ENCODE measurements around the gene OR11A1.

OR11A1 gene

GRCh38 chr6:29456971-29457370, at the start of gene OR11A1, which contains the start of gene OR2H1:
TSS of gene OR11A1 (minus strand) at chr6:29457071. CDS start at chr6:29427641, 29,430 bp downstream.
TSS of gene OR2H1 (plus strand) at chr6:29457155. CDS start at chr6:29461770, 4,615 bp downstream.
- WGBS (ENCODE audit: insufficient coverage, insufficient read length) = no CpG with 5 or more reads among the region's 2 CpGs
- Histone ChIP-seq H3K9me3 (ENCODE audit: control insufficient read depth, insufficient read depth, low read length) (no peaks in the 10 kb centered on the region), H3K27ac (ENCODE audit: low read length) (no peak within 1 kb of the TSS), H3K4me3 (ENCODE audit: low read length) (no peak within 1 kb of the TSS), H3K36me3 (ENCODE audit: control insufficient read depth, insufficient read depth, low read length) (no peaks in the 10 kb centered on the region), H3K4me1 (ENCODE audit: control insufficient read depth, insufficient read depth, low read length) (no peaks in the 10 kb centered on the region), H3K27me3 (ENCODE audit: control insufficient read depth, insufficient read depth, low read length) (no peaks in the 10 kb centered on the region)
- no peak for DNase-seq (ENCODE audit: low read depth, low spot score)

- H3K27ac ChIP-seq (ENCODE audit: low read length) = no peak overlapping the region
- no CpG with 5 or more reads among the region's 11 CpGs for WGBS (ENCODE audit: insufficient coverage, insufficient read length)
These were observed 49.7 kb upstream of the OR11A1 start for GRCh38 chr6:29506446-29507067.

GRCh38 chr6:29505808-29506207, 48.9 kb upstream of the OR11A1 start:
- no peak for DNase-seq (ENCODE audit: low read depth, low spot score)
- no CpG with 5 or more reads among the region's 3 CpGs for WGBS (ENCODE audit: insufficient coverage, insufficient read length)
- H3K27me3 ChIP-seq (ENCODE audit: control insufficient read depth, insufficient read depth, low read length) = no peaks in the 10 kb centered on the region

More at GRCh38 chr6:29506446-29507067, 49.7 kb upstream of the OR11A1 start:
- no peak for DNase-seq (ENCODE audit: low read depth, low spot score)
- Histone ChIP-seq H3K9me3 (ENCODE audit: control insufficient read depth, insufficient read depth, low read length) (no peaks in the 10 kb centered on the region), H3K4me3 (ENCODE audit: low read length) (no peak overlapping the region), H3K36me3 (ENCODE audit: control insufficient read depth, insufficient read depth, low read length) (no peaks in the 10 kb centered on the region), H3K4me1 (ENCODE audit: control insufficient read depth, insufficient read depth, low read length) (peaks cover 1% of the 10 kb centered on the region; the same call in 1 of the 2 replicates), H3K27me3 (ENCODE audit: control insufficient read depth, insufficient read depth, low read length) (no peaks in the 10 kb centered on the region)

GRCh38 chr6:29504961-29505360, 48.1 kb upstream of the OR11A1 start:
- H3K4me1 ChIP-seq (ENCODE audit: control insufficient read depth, insufficient read depth, low read length) = no peaks in the 10 kb centered on the region
- H3K9me3 ChIP-seq (ENCODE audit: control insufficient read depth, insufficient read depth, low read length) = no peaks in the 10 kb centered on the region
- no peak overlapping the region for H3K27ac ChIP-seq (ENCODE audit: low read length)
- no CpG with 5 or more reads among the region's 2 CpGs for WGBS (ENCODE audit: insufficient coverage, insufficient read length)
- H3K36me3 ChIP-seq (ENCODE audit: control insufficient read depth, insufficient read depth, low read length) = no peaks in the 10 kb centered on the region
- no peak for DNase-seq (ENCODE audit: low read depth, low spot score)
- no peaks in the 10 kb centered on the region for H3K27me3 ChIP-seq (ENCODE audit: control insufficient read depth, insufficient read depth, low read length)
- no peak overlapping the region for H3K4me3 ChIP-seq (ENCODE audit: low read length)

More at GRCh38 chr6:29505808-29506207, 48.9 kb upstream of the OR11A1 start:
- no peaks in the 10 kb centered on the region for H3K36me3 ChIP-seq (ENCODE audit: control insufficient read depth, insufficient read depth, low read length)
- H3K9me3 ChIP-seq (ENCODE audit: control insufficient read depth, insufficient read depth, low read length) = no peaks in the 10 kb centered on the region
- H3K4me3 ChIP-seq (ENCODE audit: low read length) = no peak overlapping the region
- no peak overlapping the region for H3K27ac ChIP-seq (ENCODE audit: low read length)
- H3K4me1 ChIP-seq (ENCODE audit: control insufficient read depth, insufficient read depth, low read length) = peaks cover 1% of the 10 kb centered on the region; the same call in 1 of the 2 replicates

GRCh38 chr6:29502597-29502996, 45.7 kb upstream of the OR11A1 start:
- H3K4me1 ChIP-seq (ENCODE audit: control insufficient read depth, insufficient read depth, low read length) = no peaks in the 10 kb centered on the region
- H3K9me3 ChIP-seq (ENCODE audit: control insufficient read depth, insufficient read depth, low read length) = no peaks in the 10 kb centered on the region
- H3K36me3 ChIP-seq (ENCODE audit: control insufficient read depth, insufficient read depth, low read length) = no peaks in the 10 kb centered on the region
- no peak for DNase-seq (ENCODE audit: low read depth, low spot score)
- no peak overlapping the region for H3K4me3 ChIP-seq (ENCODE audit: low read length)
- H3K27ac ChIP-seq (ENCODE audit: low read length) = no peak overlapping the region
- H3K27me3 ChIP-seq (ENCODE audit: control insufficient read depth, insufficient read depth, low read length) = no peaks in the 10 kb centered on the region
- no CpG with 5 or more reads among the region's 5 CpGs for WGBS (ENCODE audit: insufficient coverage, insufficient read length)

- Histone ChIP-seq H3K4me3 (ENCODE audit: low read length) (no peak overlapping the region), H3K27me3 (ENCODE audit: control insufficient read depth, insufficient read depth, low read length) (no peaks in the 10 kb centered on the region), H3K36me3 (ENCODE audit: control insufficient read depth, insufficient read depth, low read length) (no peaks in the 10 kb centered on the region), H3K9me3 (ENCODE audit: control insufficient read depth, insufficient read depth, low read length) (no peaks in the 10 kb centered on the region), H3K27ac (ENCODE audit: low read length) (no peak overlapping the region), H3K4me1 (ENCODE audit: control insufficient read depth, insufficient read depth, low read length) (no peaks in the 10 kb centered on the region)
- WGBS (ENCODE audit: insufficient coverage, insufficient read length) = no CpG with 5 or more reads among the region's 3 CpGs
- no peak for DNase-seq (ENCODE audit: low read depth, low spot score)
These were observed 45.3 kb upstream of the OR11A1 start for GRCh38 chr6:29502181-29502580.

GRCh38 chr6:29501106-29501505, 44.2 kb upstream of the OR11A1 start:
- H3K27me3 ChIP-seq (ENCODE audit: control insufficient read depth, insufficient read depth, low read length) = no peaks in the 10 kb centered on the region
- WGBS (ENCODE audit: insufficient coverage, insufficient read length) = no CpG with 5 or more reads among the region's 6 CpGs
- no peaks in the 10 kb centered on the region for H3K9me3 ChIP-seq (ENCODE audit: control insufficient read depth, insufficient read depth, low read length)

GRCh38 chr6:29500594-29500993, 43.7 kb upstream of the OR11A1 start:
- no peak for DNase-seq (ENCODE audit: low read depth, low spot score)
- H3K9me3 ChIP-seq (ENCODE audit: control insufficient read depth, insufficient read depth, low read length) = no peaks in the 10 kb centered on the region
- no peak overlapping the region for H3K27ac ChIP-seq (ENCODE audit: low read length)
- H3K4me3 ChIP-seq (ENCODE audit: low read length) = no peak overlapping the region
- H3K27me3 ChIP-seq (ENCODE audit: control insufficient read depth, insufficient read depth, low read length) = no peaks in the 10 kb centered on the region
- no peaks in the 10 kb centered on the region for H3K4me1 ChIP-seq (ENCODE audit: control insufficient read depth, insufficient read depth, low read length)
- WGBS (ENCODE audit: insufficient coverage, insufficient read length) = no CpG with 5 or more reads among the region's 8 CpGs
- H3K36me3 ChIP-seq (ENCODE audit: control insufficient read depth, insufficient read depth, low read length) = no peaks in the 10 kb centered on the region

More at GRCh38 chr6:29501106-29501505, 44.2 kb upstream of the OR11A1 start:
- Histone ChIP-seq H3K4me1 (ENCODE audit: control insufficient read depth, insufficient read depth, low read length) (no peaks in the 10 kb centered on the region), H3K36me3 (ENCODE audit: control insufficient read depth, insufficient read depth, low read length) (no peaks in the 10 kb centered on the region), H3K27ac (ENCODE audit: low read length) (no peak overlapping the region), H3K4me3 (ENCODE audit: low read length) (no peak overlapping the region)
- DNase-seq (ENCODE audit: low read depth, low spot score) = no peak

GRCh38 chr6:29499704-29500103, 42.8 kb upstream of the OR11A1 start:
- no CpG with 5 or more reads among the region's 5 CpGs for WGBS (ENCODE audit: insufficient coverage, insufficient read length)
- no peaks in the 10 kb centered on the region for H3K27me3 ChIP-seq (ENCODE audit: control insufficient read depth, insufficient read depth, low read length)
- H3K9me3 ChIP-seq (ENCODE audit: control insufficient read depth, insufficient read depth, low read length) = no peaks in the 10 kb centered on the region
- no peaks in the 10 kb centered on the region for H3K36me3 ChIP-seq (ENCODE audit: control insufficient read depth, insufficient read depth, low read length)
- DNase-seq (ENCODE audit: low read depth, low spot score) = no peak
- no peak overlapping the region for H3K27ac ChIP-seq (ENCODE audit: low read length)
- no peaks in the 10 kb centered on the region for H3K4me1 ChIP-seq (ENCODE audit: control insufficient read depth, insufficient read depth, low read length)
- no peak overlapping the region for H3K4me3 ChIP-seq (ENCODE audit: low read length)

GRCh38 chr6:29496961-29497360, 40.1 kb upstream of the OR11A1 start:
- H3K27me3 ChIP-seq (ENCODE audit: control insufficient read depth, insufficient read depth, low read length) = no peaks in the 10 kb centered on the region
- WGBS (ENCODE audit: insufficient coverage, insufficient read length) = no CpG with 5 or more reads among the region's 4 CpGs

GRCh38 chr6:29495571-29495970, 38.7 kb upstream of the OR11A1 start:
- no peaks in the 10 kb centered on the region for H3K9me3 ChIP-seq (ENCODE audit: control insufficient read depth, insufficient read depth, low read length)

More at GRCh38 chr6:29496961-29497360, 40.1 kb upstream of the OR11A1 start:
- no peaks in the 10 kb centered on the region for H3K4me1 ChIP-seq (ENCODE audit: control insufficient read depth, insufficient read depth, low read length)
- no peaks in the 10 kb centered on the region for H3K9me3 ChIP-seq (ENCODE audit: control insufficient read depth, insufficient read depth, low read length)
- no peaks in the 10 kb centered on the region for H3K36me3 ChIP-seq (ENCODE audit: control insufficient read depth, insufficient read depth, low read length)
- H3K27ac ChIP-seq (ENCODE audit: low read length) = no peak overlapping the region
- no peak for DNase-seq (ENCODE audit: low read depth, low spot score)
- H3K4me3 ChIP-seq (ENCODE audit: low read length) = no peak overlapping the region

More at GRCh38 chr6:29495571-29495970, 38.7 kb upstream of the OR11A1 start:
- DNase-seq (ENCODE audit: low read depth, low spot score) = no peak
- Histone ChIP-seq H3K36me3 (ENCODE audit: control insufficient read depth, insufficient read depth, low read length) (no peaks in the 10 kb centered on the region), H3K27ac (ENCODE audit: low read length) (no peak overlapping the region), H3K4me3 (ENCODE audit: low read length) (no peak overlapping the region), H3K4me1 (ENCODE audit: control insufficient read depth, insufficient read depth, low read length) (no peaks in the 10 kb centered on the region), H3K27me3 (ENCODE audit: control insufficient read depth, insufficient read depth, low read length) (no peaks in the 10 kb centered on the region)
- WGBS (ENCODE audit: insufficient coverage, insufficient read length) = no CpG with 5 or more reads among the region's 4 CpGs

Data from iPS DF 6.9 (cell line).